Measurements from ENCODE around the gene HDHD5.
A peak's percentile ranks its signal among the peaks of the same experiment; 100 is the strongest.

Gene HDHD5

DNA sequence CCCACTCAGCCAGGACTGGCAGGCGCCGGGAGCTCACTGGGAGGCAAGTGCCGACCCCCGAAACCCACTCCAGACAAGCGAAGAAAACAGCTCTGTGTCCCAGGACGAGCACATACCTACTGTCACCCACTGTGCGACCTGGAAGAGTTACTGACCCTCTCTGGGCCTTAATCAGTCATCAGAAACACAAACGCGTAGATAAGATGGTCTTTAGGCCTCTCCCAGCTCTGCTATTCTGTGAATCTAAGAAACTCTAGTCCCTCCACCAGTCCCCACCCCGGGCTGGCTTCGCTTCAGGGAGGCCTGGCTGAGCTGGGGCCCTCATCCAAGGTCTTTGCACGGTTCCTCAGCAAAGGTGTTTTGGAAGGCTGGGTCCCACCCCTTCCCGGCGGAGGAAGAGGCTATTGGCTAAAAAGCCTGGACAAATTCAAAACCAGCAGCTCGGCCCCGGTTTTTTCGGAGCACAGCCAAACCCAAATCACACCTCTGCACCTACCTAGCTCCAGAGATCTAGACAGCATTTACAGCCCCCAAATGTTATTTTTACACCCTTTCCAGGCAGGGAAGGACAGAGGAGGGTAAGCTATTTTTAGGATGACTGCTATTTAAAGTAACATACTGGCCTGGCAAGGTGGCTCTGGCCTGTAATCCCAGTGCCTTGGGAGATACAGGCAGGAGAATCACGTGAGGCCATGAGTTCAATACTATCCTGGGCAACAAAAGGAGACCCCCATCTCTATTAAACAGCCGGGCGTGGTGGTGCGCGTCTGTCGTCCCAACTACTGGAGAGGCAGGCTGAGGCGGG, 13.2 kb upstream of the HDHD5 start:
- H3K36me3 ChIP-seq: no peaks in the 10 kb centered on the region
- no peak for TF ChIP-seq CTCF (IDR thresholded peaks at IDR 0.05; ENCODE audit: low read depth, low read length)
- peak overlapping the region; percentile 70; the same call in 1 of the 2 replicates for H3K4me3 ChIP-seq (ENCODE audit: low read depth, low read length)
- H3K9me3 ChIP-seq (ENCODE audit: severe bottlenecking): no peaks in the 10 kb centered on the region
- no peak for DNase-seq
- no peaks in the 10 kb centered on the region for H3K27me3 ChIP-seq (ENCODE audit: insufficient read depth, low read depth, severe bottlenecking)
- peak overlapping the region; percentile 72; the same call in 1 of the 2 replicates for H3K27ac ChIP-seq

- TF ChIP-seq CTCF (IDR thresholded peaks at IDR 0.05; ENCODE audit: low read depth, low read length): peak; percentile 89
- peak; percentile 94 for DNase-seq
- Histone ChIP-seq H3K36me3 (no peaks in the 10 kb centered on the region), H3K9me3 (ENCODE audit: severe bottlenecking) (no peaks in the 10 kb centered on the region), H3K27me3 (ENCODE audit: insufficient read depth, low read depth, severe bottlenecking) (no peaks in the 10 kb centered on the region), H3K27ac (peak overlapping the region; percentile 72), H3K4me3 (ENCODE audit: low read depth, low read length) (peak overlapping the region; percentile 70)
These were observed 12.3 kb upstream of the HDHD5 start for GRCh38 chr22:17171153-17172028.

GRCh38 chr22:17167486-17167885, 8.4 kb upstream of the HDHD5 start:
- H3K27me3 ChIP-seq (ENCODE audit: insufficient read depth, low read depth, severe bottlenecking): no peaks in the 10 kb centered on the region
- no peak for DNase-seq
- no peak overlapping the region for H3K27ac ChIP-seq
- no peaks in the 10 kb centered on the region for H3K36me3 ChIP-seq
- H3K9me3 ChIP-seq (ENCODE audit: severe bottlenecking): no peaks in the 10 kb centered on the region
- no peak overlapping the region for H3K4me3 ChIP-seq (ENCODE audit: low read depth, low read length)
- TF ChIP-seq CTCF (IDR thresholded peaks at IDR 0.05; ENCODE audit: low read depth, low read length): no peak

DNA sequence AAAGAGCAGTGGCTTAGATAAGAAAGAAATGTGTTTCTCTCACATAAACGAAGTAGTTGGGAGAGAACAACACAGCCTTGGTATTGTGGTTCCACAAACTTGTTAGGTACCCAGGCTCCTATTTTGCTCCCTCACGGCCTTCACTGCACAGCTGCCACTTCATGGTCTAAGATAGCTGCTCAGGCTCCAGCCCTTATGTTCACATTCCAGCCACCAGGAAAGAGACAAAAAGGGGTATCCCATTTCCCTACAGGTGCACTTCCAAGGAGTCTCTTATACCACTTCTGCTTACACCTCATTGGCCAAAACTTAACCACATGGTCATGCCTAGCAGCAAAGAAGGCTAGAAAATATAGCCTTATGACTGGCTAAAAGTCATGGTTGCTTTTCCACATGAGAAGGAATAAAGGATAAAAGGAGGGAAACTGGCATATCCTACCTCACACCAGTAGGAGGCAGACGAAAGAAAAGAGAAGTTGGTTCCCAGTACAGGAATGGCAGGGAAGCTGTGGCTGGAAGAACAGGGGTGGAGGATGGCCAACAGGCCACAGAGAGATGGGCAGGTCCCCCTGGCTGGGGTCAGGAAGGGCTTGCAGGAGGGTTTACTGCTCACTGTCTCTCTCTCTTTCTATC, 5.4 kb upstream of the HDHD5 start:
- TF ChIP-seq CTCF (IDR thresholded peaks at IDR 0.05; ENCODE audit: low read depth, low read length): peak; percentile 37; the same call in 1 of the 2 replicates
- Histone ChIP-seq H3K27me3 (ENCODE audit: insufficient read depth, low read depth, severe bottlenecking) (no peaks in the 10 kb centered on the region), H3K4me3 (ENCODE audit: low read depth, low read length) (no peak overlapping the region), H3K27ac (no peak overlapping the region), H3K9me3 (ENCODE audit: severe bottlenecking) (no peaks in the 10 kb centered on the region), H3K36me3 (peaks cover 2% of the 10 kb centered on the region; the same call in 1 of the 2 replicates)
- DNase-seq: no peak

- DNase-seq: no peak
- Histone ChIP-seq H3K36me3 (peaks cover 8% of the 10 kb centered on the region), H3K4me3 (ENCODE audit: low read depth, low read length) (no peak overlapping the region), H3K27me3 (ENCODE audit: insufficient read depth, low read depth, severe bottlenecking) (no peaks in the 10 kb centered on the region), H3K27ac (no peak overlapping the region), H3K9me3 (ENCODE audit: severe bottlenecking) (no peaks in the 10 kb centered on the region)
- no peak for TF ChIP-seq CTCF (IDR thresholded peaks at IDR 0.05; ENCODE audit: low read depth, low read length)
These were observed 3.7 kb upstream of the HDHD5 start for GRCh38 chr22:17162731-17163130.

Measured in WERI-Rb-1 (cell line).